NT2/D1 (cell line): ENCODE data around the gene BRAT1.

ENCODE experiments used
- SUZ12 ChIP-seq: IDR thresholded peaks from 2 replicates; pipeline ENCODE4 v1.6.1; 2011; ENCODE audit not compliant: insufficient read length, insufficient read depth; ENCODE audit errors: extremely low read depth
- YY1 ChIP-seq: IDR thresholded peaks from 2 replicates; pipeline ENCODE4 v1.6.1; 2011; ENCODE audit not compliant: insufficient read length, insufficient read depth

DNA sequence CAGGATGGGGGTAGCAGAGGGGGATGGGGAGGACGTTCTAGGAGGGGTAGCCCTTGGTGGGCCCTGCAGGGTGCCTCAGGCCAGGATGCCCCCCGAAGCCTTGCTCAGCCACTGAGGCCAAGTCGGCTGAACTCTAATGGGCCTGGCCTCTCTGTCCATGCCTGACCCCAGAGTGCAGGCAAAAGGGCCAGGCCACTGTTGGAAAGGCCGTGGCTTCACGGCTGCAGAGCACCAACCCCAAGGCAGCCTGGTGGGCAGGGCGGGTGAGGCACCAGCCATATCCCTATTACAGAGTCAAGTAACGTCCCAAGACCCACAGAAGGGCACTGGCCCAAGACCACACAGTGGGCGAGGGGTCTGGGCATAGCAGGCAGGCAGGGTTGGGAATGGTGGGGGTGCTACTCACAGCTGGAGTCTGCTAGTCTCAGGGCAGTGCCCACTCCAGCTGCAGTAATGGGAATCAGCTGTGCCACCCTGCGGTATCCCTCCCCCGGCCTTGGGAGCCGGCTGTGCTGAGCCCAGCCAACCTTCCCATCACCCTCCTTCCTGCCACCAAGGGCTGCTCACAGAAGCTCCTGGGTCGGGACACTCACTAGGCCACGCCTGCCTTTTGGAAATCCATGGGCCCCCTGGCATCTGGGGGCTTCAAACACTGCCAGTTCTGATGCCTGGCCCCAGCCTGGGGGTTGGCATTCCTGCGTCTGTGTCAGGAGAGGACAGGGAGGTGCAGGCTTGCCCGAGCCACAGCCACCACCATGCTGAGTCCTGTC lies 39.7 kb downstream of the BRAT1 start:
- TF ChIP-seq YY1: no peak
- no peak for TF ChIP-seq SUZ12
